Measurements from ENCODE around the gene OCA2. TPM values are rescaled to one million over a fixed set of nuclear protein-coding genes. Genes with fewer than 3 reads are reported as not detected.

OCA2 gene
- total and polyA plus RNA-seq, 2 of the 8 experiments (the other 6 are each of a cell fraction or from before 2014, with no cell fraction given), result 0.20 TPM

DNA sequence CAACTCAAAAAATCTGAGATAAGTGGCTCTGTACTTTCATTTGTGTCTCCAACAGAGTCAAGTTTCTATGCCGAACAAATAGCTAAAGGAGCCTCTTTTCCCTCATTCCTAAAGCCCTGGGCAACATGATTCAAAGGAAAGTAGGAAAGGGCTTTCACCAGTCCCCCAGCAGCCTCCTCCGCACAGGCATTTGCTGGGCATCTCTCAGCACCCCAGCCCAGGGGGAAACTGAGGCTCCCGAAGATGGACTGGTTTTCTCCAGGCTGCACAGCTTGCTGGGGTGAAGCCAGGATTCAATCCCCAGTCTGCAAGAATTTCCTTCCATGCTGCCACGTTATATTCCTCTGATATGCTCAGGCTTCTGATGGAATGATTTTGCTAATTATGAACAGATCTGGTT lies 163.8 kb downstream of the OCA2 start (continued):
- TF ChIP-seq SIN3A (conservative IDR thresholded peaks at IDR 0.05 in 1 of 2, IDR thresholded peaks at IDR 0.05 in 1 of 2; ENCODE audit: low read depth in 1 of 2, low read length in 2 of 2), result no peak
- no peak for TF ChIP-seq CEBPB (IDR thresholded peaks at IDR 0.05; ENCODE audit: low read depth, low read length)
- TF ChIP-seq POLR2AphosphoS5 (IDR thresholded peaks at IDR 0.05; ENCODE audit: low read depth, low read length), result no peak

All from H1 (cell line).